ENCODE results near the gene DENND1A. TPM values are rescaled to one million over a fixed set of nuclear protein-coding genes. Genes with fewer than 3 reads are reported as not detected.

DENND1A gene
- total RNA-seq, 4 donors from 2014 or later = 17.6 to 33.8 (median 22.9) TPM

- no peak for TF ChIP-seq CTCF (IDR thresholded peaks at IDR 0.05; ENCODE audit: low read depth)
These were observed 314.5 kb downstream of the DENND1A start for GRCh38 chr9:123615381-123615780.

- TF ChIP-seq CTCF (IDR thresholded peaks at IDR 0.05; ENCODE audit: low read depth) = no peak
These were observed 315.3 kb downstream of the DENND1A start for GRCh38 chr9:123614306-123615263.

- TF ChIP-seq CTCF (IDR thresholded peaks at IDR 0.05; ENCODE audit: low read depth) = no peak
These were observed 318.7 kb downstream of the DENND1A start for GRCh38 chr9:123611226-123611625.

- TF ChIP-seq CTCF (IDR thresholded peaks at IDR 0.05; ENCODE audit: low read depth) = no peak
These were observed 320.1 kb downstream of the DENND1A start for GRCh38 chr9:123609844-123610243.

GRCh38 chr9:123608104-123608503, 321.8 kb downstream of the DENND1A start:
- TF ChIP-seq CTCF (IDR thresholded peaks at IDR 0.05; ENCODE audit: low read depth) = no peak

GRCh38 chr9:123607479-123607878, 322.4 kb downstream of the DENND1A start:
- no peak for TF ChIP-seq CTCF (IDR thresholded peaks at IDR 0.05; ENCODE audit: low read depth)

- TF ChIP-seq CTCF (IDR thresholded peaks at IDR 0.05; ENCODE audit: low read depth) = no peak
These were observed 323.8 kb downstream of the DENND1A start for GRCh38 chr9:123606141-123606540.

All from subcutaneous adipose tissue (tissue), 4 donors.